A673 (cell line): ENCODE results near the gene TMEM217. TPM values are rescaled to one million over a fixed set of nuclear protein-coding genes. Genes with fewer than 3 reads are reported as not detected.

ENCODE experiments used
- BruUV-seq: library from RNA; stranded (reverse); fragments of 400-500 nt; replicated peaks from 2 replicates; lab custom pipeline; 2021; lab: Mats Ljungman, UMichigan
- CTCF ChIA-PET: fragments of 300-600 bp; sonication (Branson Sonifier 250); formaldehyde crosslinking; loops from one replicate; lab custom pipeline; 2022; ENCODE audit warnings: antibody characterized with exemption; lab: Charles Lee
- POLR2A ChIA-PET: fragments of 300-600 bp; sonication (Branson Sonifier 250); formaldehyde crosslinking; loops from one replicate; lab custom pipeline; 2022; ENCODE audit warnings: antibody characterized with exemption; ENCODE audit not compliant: low non-redundant PET; lab: Charles Lee
- DNase-seq: peaks from one replicate; pipeline ENCODE4 v3.0.0-alpha.2; 2015; ENCODE audit warnings: low spot score
- H3K27ac ChIP-seq: fragments of 200-600 bp; sonication (generic); 2 replicates; pipeline ENCODE4 v1.5.1; 2016; ENCODE audit warnings: mixed run types, low read depth, mild to moderate bottlenecking, mixed read lengths, antibody characterized with exemption, low read length; ENCODE audit not compliant: poor library complexity, severe bottlenecking
- H3K27me3 ChIP-seq: fragments of 200-600 bp; sonication (generic); replicated peaks from 2 replicates; pipeline ENCODE4 v1.6.1; 2017; ENCODE audit warnings: mixed run types, low read depth, mild to moderate bottlenecking, mixed read lengths, antibody characterized with exemption, low read length; ENCODE audit not compliant: insufficient read depth, poor library complexity
- H3K36me3 ChIP-seq: fragments of 200-600 bp; sonication (generic); 2 replicates; pipeline ENCODE4 v1.6.1; 2016; ENCODE audit warnings: mixed run types, mild to moderate bottlenecking, mixed read lengths, antibody characterized with exemption, low read length; ENCODE audit not compliant: insufficient read depth, poor library complexity, severe bottlenecking
- H3K4me1 ChIP-seq: fragments of 200-600 bp; sonication (generic); 2 replicates; pipeline ENCODE4 v1.6.1; 2017; ENCODE audit warnings: mixed run types, mild to moderate bottlenecking, mixed read lengths, antibody characterized with exemption, low read length; ENCODE audit not compliant: insufficient read depth, poor library complexity, severe bottlenecking
- H3K4me3 ChIP-seq: fragments of 200-600 bp; sonication (generic); 2 replicates; pipeline ENCODE4 v1.5.1; 2016; ENCODE audit warnings: low read depth, mixed run types, mild to moderate bottlenecking, mixed read lengths, low read length; ENCODE audit not compliant: poor library complexity, severe bottlenecking
- H3K9me3 ChIP-seq: fragments of 200-600 bp; sonication (generic); 2 replicates; pipeline ENCODE4 v1.6.1; 2016; ENCODE audit warnings: mixed run types, low read depth, mild to moderate bottlenecking, mixed read lengths, antibody characterized with exemption, low read length; ENCODE audit not compliant: poor library complexity, severe bottlenecking
- EZH2 ChIP-seq: fragments of 200-600 bp; sonication (generic); IDR thresholded peaks from 2 replicates; pipeline ENCODE4 v1.6.1; 2017; ENCODE audit warnings: borderline replicate concordance, low read depth, mild to moderate bottlenecking, mixed read lengths, antibody characterized with exemption, low read length; ENCODE audit not compliant: poor library complexity, severe bottlenecking
- intact Hi-C: fragments of 100-400 bp; cut with micrococcal nuclease; formaldehyde crosslinking; loops from one replicate; pipeline ENCODE4 v1.10.0; 2022; ENCODE audit not compliant: unreplicated experiment
- total RNA-seq: library from RNA; stranded (reverse); gene quantifications from 2 replicates; pipeline ENCODE4 v1.2.3, GENCODE V29; 2021
- TF ChIP-seq, protein P1 (sequence below): fragments of 300-800, 200-600 bp; sonication (generic); conservative IDR thresholded peaks from 2 replicates; pipeline ENCODE4 v1.5.1; 2017; ENCODE audit warnings: low read depth, mild to moderate bottlenecking, antibody characterized with exemption, low read length, moderate library complexity, mixed read lengths

Gene TMEM217
- total RNA-seq, 1 experiment from 2014 or later = 0.37 TPM

DNA sequence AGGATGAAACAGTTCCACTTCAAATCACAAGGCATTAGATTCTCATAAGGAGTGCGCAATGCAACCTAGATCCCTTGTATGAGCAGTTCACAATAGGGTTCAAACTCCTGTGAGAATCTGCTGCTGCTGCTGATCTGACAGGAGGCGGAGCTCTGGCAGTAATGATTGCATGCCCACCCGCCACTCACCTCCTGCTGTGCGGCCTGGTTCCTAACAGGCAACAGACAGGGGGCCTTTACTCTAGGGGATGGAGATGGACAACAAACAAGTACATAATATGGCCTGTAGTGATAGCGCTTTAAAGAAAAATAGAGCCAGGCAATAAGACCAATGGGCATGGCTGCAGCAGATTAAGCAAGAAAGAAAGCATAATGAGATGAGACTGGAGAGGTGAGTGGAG, 3.1 kb downstream of the TMEM217 start:
- TF ChIP-seq, protein P1, sequence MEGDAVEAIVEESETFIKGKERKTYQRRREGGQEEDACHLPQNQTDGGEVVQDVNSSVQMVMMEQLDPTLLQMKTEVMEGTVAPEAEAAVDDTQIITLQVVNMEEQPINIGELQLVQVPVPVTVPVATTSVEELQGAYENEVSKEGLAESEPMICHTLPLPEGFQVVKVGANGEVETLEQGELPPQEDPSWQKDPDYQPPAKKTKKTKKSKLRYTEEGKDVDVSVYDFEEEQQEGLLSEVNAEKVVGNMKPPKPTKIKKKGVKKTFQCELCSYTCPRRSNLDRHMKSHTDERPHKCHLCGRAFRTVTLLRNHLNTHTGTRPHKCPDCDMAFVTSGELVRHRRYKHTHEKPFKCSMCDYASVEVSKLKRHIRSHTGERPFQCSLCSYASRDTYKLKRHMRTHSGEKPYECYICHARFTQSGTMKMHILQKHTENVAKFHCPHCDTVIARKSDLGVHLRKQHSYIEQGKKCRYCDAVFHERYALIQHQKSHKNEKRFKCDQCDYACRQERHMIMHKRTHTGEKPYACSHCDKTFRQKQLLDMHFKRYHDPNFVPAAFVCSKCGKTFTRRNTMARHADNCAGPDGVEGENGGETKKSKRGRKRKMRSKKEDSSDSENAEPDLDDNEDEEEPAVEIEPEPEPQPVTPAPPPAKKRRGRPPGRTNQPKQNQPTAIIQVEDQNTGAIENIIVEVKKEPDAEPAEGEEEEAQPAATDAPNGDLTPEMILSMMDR = no peak
- TF ChIP-seq EZH2 = no peak
- DNase-seq = no peak
- no peaks in the 10 kb centered on the region for H3K9me3 ChIP-seq
- no peak overlapping the region for H3K4me3 ChIP-seq
- CTCF ChIA-PET = no interaction called here
- H3K36me3 ChIP-seq = no peaks in the 10 kb centered on the region
- POLR2A ChIA-PET = no interaction called here
- no peak overlapping the region for H3K27ac ChIP-seq
- H3K27me3 ChIP-seq = no peaks in the 10 kb centered on the region
- intact Hi-C loops = no loop called here
- BruUV-seq = no TSS peak
- peaks cover 16% of the 10 kb centered on the region for H3K4me1 ChIP-seq

DNA sequence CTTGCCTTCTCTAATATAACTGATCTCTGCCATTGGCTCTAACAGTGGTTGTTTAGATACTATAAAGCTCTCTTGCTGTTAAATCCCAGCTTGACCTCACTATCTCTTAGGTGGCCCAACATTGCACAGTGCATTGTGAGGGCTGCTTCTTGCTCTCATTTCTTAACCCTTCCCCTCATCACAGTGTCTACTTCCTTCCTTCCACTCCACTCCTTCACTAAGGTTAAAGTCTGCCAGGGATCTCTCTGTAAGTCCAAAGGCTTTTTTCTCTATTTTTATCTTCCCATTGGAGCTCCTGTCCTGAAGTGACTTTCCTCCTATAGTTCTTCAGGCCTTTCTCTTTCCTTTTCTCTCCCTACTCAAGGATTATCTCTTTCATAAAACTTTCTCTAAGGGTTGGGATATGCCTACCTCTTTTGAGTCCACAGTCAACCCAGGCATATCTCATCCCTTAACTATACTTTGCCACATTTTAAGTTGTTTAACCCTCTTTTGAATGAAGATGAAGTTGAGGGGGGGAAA, 4.4 kb downstream of the TMEM217 start:
- ChIA-PET POLR2A (no interaction called here), CTCF (no interaction called here)
- Histone ChIP-seq H3K4me1 (peaks cover 4% of the 10 kb centered on the region), H3K27me3 (no peaks in the 10 kb centered on the region), H3K4me3 (no peak overlapping the region), H3K27ac (no peak overlapping the region), H3K36me3 (no peaks in the 10 kb centered on the region), H3K9me3 (no peaks in the 10 kb centered on the region)
- TF ChIP-seq EZH2 = no peak
- TF ChIP-seq, protein P1 = no peak
- intact Hi-C loops = no loop called here
- no TSS peak for BruUV-seq
- no peak for DNase-seq

DNA sequence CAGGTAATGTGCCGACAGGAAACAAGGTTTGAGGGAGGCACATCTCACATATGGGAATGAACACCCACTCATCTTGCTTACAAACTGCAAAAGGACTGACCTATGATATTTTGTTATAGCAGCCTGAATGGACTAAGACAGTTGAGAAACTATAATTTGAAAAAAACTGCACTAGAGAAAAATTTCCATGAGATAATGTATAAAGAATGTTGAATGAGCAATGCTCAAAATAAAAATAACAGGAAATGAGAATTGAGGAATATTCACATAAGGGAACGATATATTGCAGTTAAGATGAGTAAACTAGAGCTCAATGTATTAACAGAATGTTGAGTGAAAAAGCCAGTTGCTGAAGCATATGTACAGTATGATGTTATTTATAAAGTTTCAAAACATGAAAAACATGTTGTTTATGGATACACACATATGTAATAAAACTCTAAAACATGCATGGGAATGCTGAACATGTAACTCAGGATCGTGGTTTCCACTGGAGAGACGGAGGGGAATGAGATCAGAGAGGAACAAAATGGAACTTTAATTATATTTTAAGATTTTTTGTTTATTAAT, 6.6 kb downstream of the TMEM217 start:
- H3K4me1 ChIP-seq = no peaks in the 10 kb centered on the region
- ChIA-PET POLR2A (interaction anchor here (0.5 kb wide), 1 partner anchor 376 kb away, joined by 3 read pairs; the partner anchor contains the start of gene PPIL1), CTCF (no interaction called here)
- no peak overlapping the region for H3K27ac ChIP-seq
- H3K36me3 ChIP-seq = no peaks in the 10 kb centered on the region
- no peak for DNase-seq
- no peaks in the 10 kb centered on the region for H3K27me3 ChIP-seq
- BruUV-seq = no TSS peak
- intact Hi-C loops = no loop called here
- no peak overlapping the region for H3K4me3 ChIP-seq
- no peaks in the 10 kb centered on the region for H3K9me3 ChIP-seq
- TF ChIP-seq, protein P1 = no peak
- no peak for TF ChIP-seq EZH2
